ENCODE results near the gene ATXN1. TPM values are rescaled to one million over a fixed set of nuclear protein-coding genes. Genes with fewer than 3 reads are reported as not detected.
"Not testable (repeated sequence)": the region's sequence is repeated elsewhere in the genome, so short reads cannot be mapped to it uniquely, and the experiment has no call there.

Gene ATXN1
- total RNA-seq, 1 experiment from 2014 or later = 20.8 TPM

DNA sequence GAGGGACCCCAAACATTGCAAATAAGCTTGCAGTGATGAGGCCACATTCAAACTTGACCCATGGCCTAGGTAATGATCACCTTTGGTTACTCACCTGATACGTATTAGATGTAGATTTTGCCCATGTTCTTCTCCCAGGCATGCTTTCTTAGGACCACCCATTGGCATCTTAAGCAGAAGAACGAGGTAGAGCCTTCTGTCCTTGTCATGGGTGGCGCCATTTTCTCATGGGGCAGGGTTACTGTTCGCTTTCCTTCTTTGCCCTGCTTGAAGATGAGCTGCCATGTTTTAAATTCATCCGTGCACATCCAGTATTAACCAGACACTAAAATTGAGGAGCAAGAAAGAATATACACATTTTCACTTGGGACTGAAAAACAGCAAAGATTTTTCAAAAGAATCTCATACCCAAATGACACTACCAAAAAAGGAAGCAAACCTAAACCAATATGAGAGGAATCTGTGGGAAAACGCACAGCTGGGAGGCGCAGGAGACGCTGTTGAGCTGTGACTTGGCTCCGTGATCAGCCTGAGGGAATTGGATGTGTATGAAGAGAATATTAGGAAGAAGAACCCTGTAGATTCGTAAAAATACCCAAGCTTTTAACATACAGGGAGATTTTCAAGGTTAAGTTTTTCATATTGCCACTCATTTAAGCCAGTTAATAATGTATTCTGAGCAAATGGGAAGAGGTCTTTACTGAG, 486.2 kb downstream of the ATXN1 start:
- no peak overlapping the region for H3K4me3 ChIP-seq
- no peak overlapping the region for H3K27ac ChIP-seq

DNA sequence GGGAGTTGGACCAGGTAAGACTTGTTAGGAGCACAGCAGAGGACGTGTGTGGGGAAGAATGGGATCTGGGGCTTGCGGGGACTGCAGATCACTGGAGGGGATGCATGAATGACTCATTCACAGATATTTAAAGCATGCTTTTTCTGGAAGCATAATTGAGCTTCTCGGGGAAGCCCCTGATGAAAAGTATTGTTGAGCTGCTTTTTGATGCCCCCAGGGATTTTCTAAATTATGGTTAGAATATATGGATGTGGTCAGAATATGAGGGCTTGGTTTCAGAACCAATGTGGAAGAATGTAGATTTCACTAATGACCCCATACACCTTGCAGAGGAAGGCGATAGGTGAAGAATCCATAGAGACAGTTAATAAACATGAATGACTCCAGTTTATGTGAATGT, 486.8 kb downstream of the ATXN1 start:
- H3K27ac ChIP-seq = no peak overlapping the region
- H3K4me3 ChIP-seq = no peak overlapping the region
- H3K4me1 ChIP-seq (replicated peaks) = peaks cover 51% of the 10 kb centered on the region
- no peaks in the 10 kb centered on the region for H3K9me3 ChIP-seq (replicated peaks)
- DNase-seq (ENCODE audit: low read depth in 1 of 2, low spot score in 2 of 2) = peak in 1 of 2 experiments; percentile 35
- 0 out of 2 replicates have a peak, but pooled peaks cover 5% of the 10 kb centered on the region for H3K36me3 ChIP-seq
- H3K27me3 ChIP-seq (replicated peaks) = no peaks in the 10 kb centered on the region

More for the DNA sequence above, 486.2 kb downstream of the ATXN1 start:
- peaks cover 7% of the 10 kb centered on the region; the same call in 1 of the 2 replicates for H3K36me3 ChIP-seq
- peaks cover 54% of the 10 kb centered on the region for H3K4me1 ChIP-seq (replicated peaks)
- no peak for DNase-seq (ENCODE audit: low read depth in 1 of 2, low spot score in 2 of 2)
- no peaks in the 10 kb centered on the region for H3K9me3 ChIP-seq (replicated peaks)
- no peaks in the 10 kb centered on the region for H3K27me3 ChIP-seq (replicated peaks)

DNA sequence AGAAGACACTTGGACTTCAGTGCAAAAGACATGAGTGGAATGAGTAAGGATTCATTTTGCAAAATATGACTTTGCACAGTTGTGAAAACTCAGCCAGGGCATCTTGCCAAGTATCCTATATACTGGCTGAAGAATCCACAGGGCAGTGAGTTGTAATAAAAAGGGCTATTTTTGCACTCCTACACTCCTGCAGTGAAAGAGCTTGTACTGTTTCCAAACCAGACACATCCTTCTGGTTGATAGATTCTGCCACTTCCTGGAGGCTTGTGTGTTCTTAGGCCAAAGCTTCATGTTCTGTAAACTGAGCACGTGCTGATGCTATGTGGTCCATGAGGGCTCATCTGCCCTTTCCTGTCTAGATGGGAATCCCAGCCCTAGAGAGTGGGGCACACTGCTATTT, 488.0 kb downstream of the ATXN1 start:
- Histone ChIP-seq H3K9me3 (replicated peaks) (no peaks in the 10 kb centered on the region), H3K4me1 (replicated peaks) (peaks cover 39% of the 10 kb centered on the region), H3K4me3 (no peak overlapping the region), H3K27ac (no peak overlapping the region), H3K27me3 (replicated peaks) (no peaks in the 10 kb centered on the region), H3K36me3 (0 out of 2 replicates have a peak, but pooled peaks cover 2% of the 10 kb centered on the region)
- DNase-seq (ENCODE audit: low read depth in 1 of 2, low spot score in 2 of 2) = no peak

DNA sequence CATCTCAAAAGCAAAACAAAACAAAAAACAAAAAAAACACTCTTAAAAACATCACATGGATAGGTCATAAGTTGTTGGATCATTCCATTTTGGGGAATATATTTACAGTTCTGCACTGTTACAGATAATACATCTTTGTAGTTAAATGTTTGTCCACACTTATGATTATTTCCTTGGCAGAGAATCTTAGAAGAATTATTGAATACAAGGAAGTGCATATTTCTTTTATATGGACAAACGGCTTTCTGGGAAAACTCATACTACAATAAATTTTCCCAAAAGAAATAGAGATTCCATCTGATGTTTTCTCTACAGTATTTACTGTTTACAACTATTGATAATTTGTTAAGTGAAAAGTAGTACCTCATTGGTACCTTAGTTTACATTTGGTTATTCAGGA, 489.1 kb downstream of the ATXN1 start:
- Histone ChIP-seq H3K27me3 (replicated peaks) (no peaks in the 10 kb centered on the region), H3K9me3 (replicated peaks) (no peaks in the 10 kb centered on the region), H3K4me1 (replicated peaks) (peaks cover 30% of the 10 kb centered on the region), H3K4me3 (no peak overlapping the region), H3K36me3 (0 out of 2 replicates have a peak, but pooled peaks cover 2% of the 10 kb centered on the region), H3K27ac (no peak overlapping the region)
- no peak for DNase-seq (ENCODE audit: low read depth in 1 of 2, low spot score in 2 of 2)

DNA sequence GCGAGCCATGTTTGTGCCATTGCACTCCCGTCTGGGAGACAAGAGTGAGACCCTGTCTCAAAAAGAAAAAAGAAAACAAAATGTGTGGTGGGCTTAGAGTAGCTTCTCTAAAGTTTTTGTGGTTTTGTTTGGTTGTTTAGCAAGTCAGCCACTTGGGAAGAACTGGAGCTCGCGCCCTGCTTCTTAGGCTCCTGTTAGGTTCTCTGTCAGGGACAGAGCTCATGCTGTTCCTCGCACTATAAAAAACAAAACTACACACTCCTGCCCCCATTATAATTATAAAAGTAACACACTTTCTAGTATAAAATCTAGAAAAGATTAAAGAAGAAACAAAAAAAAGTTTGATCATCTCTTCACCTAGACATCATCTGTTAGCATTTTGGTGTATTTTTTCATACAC, 489.8 kb downstream of the ATXN1 start:
- DNase-seq (ENCODE audit: low read depth in 1 of 2, low spot score in 2 of 2) = no peak
- Histone ChIP-seq H3K4me3 (no peak overlapping the region), H3K27me3 (replicated peaks) (no peaks in the 10 kb centered on the region)

DNA sequence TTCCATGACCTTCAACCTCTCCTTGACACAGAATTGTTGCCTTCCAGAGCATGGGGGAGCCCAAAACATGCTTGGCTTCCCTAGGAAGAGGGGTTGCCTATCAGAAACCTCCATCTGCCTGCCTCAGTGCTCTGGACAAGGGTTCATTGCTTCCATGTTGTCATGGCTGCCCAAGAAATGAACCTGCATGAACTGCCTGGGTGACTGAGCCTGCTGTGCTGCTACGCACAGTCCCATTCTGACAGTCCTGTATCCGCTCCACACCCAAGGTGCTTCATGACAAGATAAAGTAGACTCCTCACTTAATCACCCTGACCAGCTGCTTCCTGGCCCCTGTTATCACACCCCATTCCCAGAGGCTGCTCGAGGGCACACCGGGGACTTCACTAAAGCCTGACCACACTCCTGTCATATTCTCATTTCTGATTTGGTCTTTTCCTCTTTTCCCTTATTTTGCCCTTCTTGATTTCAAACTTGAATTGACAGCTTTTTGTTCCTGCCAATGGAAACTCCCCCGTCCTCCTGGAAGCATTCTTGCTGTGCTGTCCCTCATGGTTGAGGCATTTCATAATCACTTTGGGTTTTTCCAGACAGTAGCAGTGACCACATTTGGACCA, 491.0 kb downstream of the ATXN1 start:
- Histone ChIP-seq H3K9me3 (replicated peaks) (no peaks in the 10 kb centered on the region), H3K36me3 (no peaks in the 10 kb centered on the region; the same call in 1 of the 2 replicates), H3K27me3 (replicated peaks) (no peaks in the 10 kb centered on the region), H3K4me1 (replicated peaks) (peaks cover 18% of the 10 kb centered on the region), H3K4me3 (no peak overlapping the region), H3K27ac (no peak overlapping the region)
- DNase-seq (ENCODE audit: low read depth in 1 of 2, low spot score in 2 of 2) = no peak

More for the DNA sequence above, 489.8 kb downstream of the ATXN1 start:
- H3K9me3 ChIP-seq (replicated peaks) = no peaks in the 10 kb centered on the region
- peaks cover 22% of the 10 kb centered on the region for H3K4me1 ChIP-seq (replicated peaks)
- H3K36me3 ChIP-seq = 0 out of 2 replicates have a peak, but pooled peaks cover 2% of the 10 kb centered on the region
- no peak overlapping the region for H3K27ac ChIP-seq

DNA sequence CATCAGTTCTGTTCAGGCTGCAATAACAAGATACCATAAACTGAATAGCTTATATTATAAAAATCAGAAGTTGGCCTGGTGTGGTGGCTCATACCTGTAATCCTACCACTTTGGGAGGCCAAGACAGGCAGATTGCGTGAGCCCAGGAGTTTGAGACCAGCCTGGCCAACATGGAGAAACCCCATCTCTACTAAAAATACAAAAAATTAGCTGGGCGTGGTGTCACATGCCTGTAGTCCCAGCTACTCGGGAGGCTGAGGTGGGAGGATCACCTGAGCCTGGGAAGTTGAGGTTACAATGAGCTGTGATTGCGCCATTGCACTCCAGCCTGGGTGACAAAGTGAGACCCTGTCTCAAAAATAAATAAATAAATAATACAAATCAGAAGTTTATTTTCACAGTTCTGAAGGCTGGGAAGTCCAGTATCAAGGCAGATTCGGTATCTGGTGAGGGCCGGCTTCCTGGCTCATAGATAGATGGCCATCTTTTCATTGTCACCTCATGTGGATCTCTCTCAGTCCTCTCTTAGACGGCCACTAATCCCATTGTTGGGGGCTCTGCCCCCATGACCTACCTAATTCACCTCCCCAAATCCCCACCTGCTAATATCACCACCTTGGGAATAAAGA, 491.7 kb downstream of the ATXN1 start:
- peaks cover 11% of the 10 kb centered on the region for H3K4me1 ChIP-seq (replicated peaks)
- H3K36me3 ChIP-seq; H3K27ac ChIP-seq; DNase-seq (ENCODE audit: low read depth in 1 of 2, low spot score in 2 of 2); H3K27me3 ChIP-seq (replicated peaks); H3K9me3 ChIP-seq (replicated peaks); H3K4me3 ChIP-seq: not testable (repeated sequence)

DNA sequence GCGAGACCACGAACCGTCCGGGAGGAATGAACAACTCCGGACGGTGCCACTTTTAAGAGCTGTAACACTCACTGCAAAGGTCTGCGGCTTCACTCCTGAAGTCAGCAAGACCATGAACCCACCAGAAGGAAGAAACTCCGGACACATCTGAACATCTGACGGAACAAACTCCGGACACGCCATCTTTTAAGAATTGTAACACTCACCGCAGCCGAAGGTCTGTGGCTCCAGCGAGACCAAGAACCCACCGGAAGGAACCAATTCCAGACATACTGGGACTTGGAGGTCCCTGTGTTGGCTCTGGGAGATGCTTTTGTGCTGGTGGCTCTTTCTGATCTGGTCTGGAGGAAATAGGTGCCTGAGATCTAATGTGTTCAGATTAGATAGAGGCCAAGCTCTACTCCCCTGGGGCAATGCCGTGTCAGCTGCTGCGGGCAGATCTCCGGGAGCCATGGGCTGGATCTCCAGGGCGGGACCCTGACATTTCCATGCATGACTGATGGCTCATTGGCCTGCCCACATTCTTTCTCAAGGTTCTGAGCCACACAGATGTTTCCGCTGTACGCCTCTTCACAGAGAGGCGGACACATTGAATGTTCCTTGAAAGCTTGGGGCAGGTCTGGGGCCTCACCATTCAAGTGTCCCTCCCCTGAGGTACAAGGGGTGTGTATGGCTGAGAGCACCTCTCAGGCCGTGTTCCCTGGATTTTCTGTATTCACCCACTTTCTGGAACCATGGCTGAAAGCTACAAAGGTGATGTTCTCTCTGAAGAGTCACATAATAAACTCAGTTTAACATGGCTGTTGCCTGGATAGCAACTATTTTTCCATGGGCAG, 493.6 kb downstream of the ATXN1 start:
- DNase-seq (ENCODE audit: low read depth in 1 of 2, low spot score in 2 of 2) = no peak
- Histone ChIP-seq H3K4me1 (replicated peaks) (no peaks in the 10 kb centered on the region), H3K27ac (no peak overlapping the region), H3K36me3 (no peaks in the 10 kb centered on the region; the same call in 1 of the 2 replicates), H3K4me3 (no peak overlapping the region), H3K27me3 (replicated peaks) (no peaks in the 10 kb centered on the region), H3K9me3 (replicated peaks) (no peaks in the 10 kb centered on the region)

DNA sequence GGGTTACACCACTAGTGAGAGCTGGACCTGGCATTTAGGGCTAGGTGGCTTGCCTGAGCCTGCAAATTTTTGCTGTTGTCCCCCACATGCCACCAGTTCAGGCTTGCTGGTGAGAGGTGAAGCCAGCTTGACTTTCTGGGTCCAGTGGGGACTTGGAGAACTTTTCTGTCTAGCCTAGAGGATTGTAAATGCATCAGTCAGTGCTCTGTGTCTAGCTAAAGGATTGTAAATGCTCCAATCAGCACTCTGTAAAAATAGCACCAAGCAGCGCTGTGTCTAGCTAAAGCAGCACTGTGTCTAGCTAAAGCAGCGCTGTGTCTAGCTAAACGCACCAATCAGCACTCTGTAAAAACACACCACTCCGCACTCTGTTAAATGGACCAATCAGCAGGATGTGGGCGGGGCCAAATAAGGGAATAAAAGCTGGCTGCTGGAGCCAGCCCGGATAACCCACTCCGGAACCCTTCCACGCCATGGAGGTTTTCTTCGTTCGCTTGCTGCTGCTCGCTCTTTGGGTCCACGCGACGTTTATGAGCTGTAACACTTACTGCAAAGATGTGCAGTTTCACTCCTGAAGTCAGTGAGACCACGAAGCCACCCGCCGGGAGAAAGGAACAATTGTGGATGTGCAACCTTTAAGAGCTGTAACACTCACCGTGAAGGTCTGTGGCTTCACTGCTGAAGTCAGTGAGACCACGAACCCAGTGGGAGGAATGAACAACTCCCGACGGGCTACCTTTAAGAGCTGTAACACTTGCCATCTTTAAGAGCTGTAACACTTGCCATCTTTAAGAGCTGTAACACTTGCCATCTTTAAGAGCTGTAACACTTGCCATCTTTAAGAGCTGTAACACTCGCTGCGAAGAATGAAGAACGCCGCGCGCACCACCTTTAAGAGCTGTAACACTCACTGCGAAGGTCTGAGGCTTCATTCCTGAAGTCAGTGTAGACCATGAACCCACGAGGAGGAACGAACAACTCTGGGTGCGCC, 495.6 kb downstream of the ATXN1 start:
- Histone ChIP-seq H3K27ac (no peak overlapping the region), H3K4me3 (no peak overlapping the region), H3K4me1 (replicated peaks) (no peaks in the 10 kb centered on the region), H3K36me3 (no peaks in the 10 kb centered on the region; the same call in 1 of the 2 replicates), H3K9me3 (replicated peaks) (no peaks in the 10 kb centered on the region), H3K27me3 (replicated peaks) (no peaks in the 10 kb centered on the region)
- DNase-seq (ENCODE audit: low read depth in 1 of 2, low spot score in 2 of 2) = no peak

DNA sequence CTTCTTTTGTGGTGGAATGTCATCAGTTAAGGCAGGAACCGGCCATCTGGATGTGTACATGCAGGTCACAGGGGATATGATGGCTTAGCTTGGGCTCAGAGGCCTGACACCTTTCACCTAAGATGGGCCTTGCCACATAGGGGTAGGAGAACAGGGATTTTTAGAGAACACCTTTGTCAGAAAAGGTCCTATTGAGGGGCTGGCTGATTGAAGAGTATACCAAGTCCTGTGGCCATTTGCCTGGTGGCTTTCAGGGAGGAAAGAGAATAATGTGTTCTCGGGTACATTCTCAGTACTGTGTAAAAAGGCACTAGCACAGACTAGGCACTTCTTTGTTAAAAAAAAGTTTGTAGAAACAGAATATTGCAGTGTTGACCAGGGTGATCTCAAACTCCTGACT, 496.5 kb downstream of the ATXN1 start:
- Histone ChIP-seq H3K27ac (no peak overlapping the region), H3K9me3 (replicated peaks) (no peaks in the 10 kb centered on the region), H3K4me1 (replicated peaks) (no peaks in the 10 kb centered on the region), H3K36me3 (no peaks in the 10 kb centered on the region; the same call in 1 of the 2 replicates), H3K27me3 (replicated peaks) (no peaks in the 10 kb centered on the region), H3K4me3 (no peak overlapping the region)
- DNase-seq (ENCODE audit: low read depth in 1 of 2, low spot score in 2 of 2) = no peak

DNA sequence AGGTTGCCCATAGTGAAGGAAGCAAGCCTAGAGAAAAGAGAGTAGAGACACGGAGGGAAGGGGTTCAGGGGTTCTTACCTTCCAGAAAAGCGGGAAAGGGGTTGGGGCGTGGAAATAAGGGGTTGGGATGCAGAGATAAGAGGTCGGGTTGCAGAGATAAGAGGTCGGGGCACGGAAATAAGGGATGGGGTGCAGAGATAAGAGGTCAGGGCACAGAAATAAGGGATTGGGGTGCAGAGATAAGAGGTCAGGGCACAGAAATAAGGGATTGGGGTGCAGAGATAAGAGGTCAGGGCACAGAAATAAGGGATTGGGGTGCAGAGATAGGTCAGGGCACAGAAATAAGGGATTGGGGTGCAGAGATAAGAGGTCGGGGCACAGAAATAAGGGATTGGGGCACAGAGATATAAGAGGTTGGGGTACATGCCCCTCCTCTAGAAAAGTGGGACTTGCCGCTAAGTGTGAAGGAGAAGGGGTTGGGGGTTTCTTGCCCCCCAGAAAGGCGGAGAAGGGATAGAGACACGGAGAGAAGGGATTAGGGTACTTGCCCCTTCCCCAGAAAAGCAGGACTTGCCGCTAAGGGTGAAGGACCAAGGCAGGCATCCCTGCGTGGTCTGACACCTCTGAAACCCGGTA, 497.7 kb downstream of the ATXN1 start:
- DNase-seq (ENCODE audit: low read depth in 1 of 2, low spot score in 2 of 2); H3K27ac ChIP-seq; H3K27me3 ChIP-seq (replicated peaks); H3K4me1 ChIP-seq (replicated peaks); H3K9me3 ChIP-seq (replicated peaks); H3K4me3 ChIP-seq; H3K36me3 ChIP-seq: not testable (repeated sequence)

DNA sequence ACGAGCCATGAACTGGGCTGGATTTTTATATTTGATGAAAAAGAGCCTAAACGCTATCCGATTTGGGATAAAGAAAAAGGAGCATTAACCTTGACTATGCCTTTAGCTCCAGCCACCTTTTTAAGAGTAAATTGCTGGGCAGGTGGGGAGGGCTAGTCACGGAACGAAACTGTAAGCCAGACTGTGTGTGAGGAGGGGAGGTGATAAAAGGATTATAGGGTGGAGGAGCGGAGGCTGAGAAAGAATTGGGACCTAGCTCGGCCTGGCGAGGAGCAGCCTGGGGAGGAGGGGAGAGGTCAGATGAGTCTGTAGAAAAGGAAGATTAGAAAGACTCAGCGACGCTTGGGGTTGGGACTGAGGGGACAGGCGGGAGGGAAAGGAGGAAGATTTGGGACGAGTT, 498.5 kb downstream of the ATXN1 start:
- not testable (repeated sequence) for H3K4me3 ChIP-seq; DNase-seq (ENCODE audit: low read depth in 1 of 2, low spot score in 2 of 2); H3K9me3 ChIP-seq (replicated peaks); H3K27me3 ChIP-seq (replicated peaks); H3K27ac ChIP-seq; H3K36me3 ChIP-seq; H3K4me1 ChIP-seq (replicated peaks)

All from SJSA1 (cell line).